ENCODE results near the gene GDF10.

DNA sequence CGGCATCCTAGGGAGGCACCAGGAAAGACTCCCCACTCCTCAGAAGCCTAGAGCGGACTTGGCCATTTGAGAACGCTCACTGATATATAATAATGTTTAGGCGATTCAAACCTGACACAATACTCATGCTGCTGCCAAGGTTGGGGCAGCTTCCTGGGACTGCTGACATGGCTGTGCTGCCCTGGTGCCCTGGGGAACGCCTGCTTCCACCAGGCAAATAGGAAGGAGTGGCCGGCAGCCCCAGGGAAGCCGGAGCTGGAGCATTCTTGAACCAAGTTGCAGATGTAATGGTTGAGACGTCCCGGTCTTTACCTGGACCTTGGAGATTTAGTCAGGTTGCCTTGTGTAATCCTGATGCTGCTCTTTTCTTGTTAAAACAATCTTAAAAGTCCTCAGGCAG lies 8.8 kb downstream of the GDF10 start:
- TF ChIP-seq, protein P1, sequence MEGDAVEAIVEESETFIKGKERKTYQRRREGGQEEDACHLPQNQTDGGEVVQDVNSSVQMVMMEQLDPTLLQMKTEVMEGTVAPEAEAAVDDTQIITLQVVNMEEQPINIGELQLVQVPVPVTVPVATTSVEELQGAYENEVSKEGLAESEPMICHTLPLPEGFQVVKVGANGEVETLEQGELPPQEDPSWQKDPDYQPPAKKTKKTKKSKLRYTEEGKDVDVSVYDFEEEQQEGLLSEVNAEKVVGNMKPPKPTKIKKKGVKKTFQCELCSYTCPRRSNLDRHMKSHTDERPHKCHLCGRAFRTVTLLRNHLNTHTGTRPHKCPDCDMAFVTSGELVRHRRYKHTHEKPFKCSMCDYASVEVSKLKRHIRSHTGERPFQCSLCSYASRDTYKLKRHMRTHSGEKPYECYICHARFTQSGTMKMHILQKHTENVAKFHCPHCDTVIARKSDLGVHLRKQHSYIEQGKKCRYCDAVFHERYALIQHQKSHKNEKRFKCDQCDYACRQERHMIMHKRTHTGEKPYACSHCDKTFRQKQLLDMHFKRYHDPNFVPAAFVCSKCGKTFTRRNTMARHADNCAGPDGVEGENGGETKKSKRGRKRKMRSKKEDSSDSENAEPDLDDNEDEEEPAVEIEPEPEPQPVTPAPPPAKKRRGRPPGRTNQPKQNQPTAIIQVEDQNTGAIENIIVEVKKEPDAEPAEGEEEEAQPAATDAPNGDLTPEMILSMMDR (IDR thresholded peaks at IDR 0.05; ENCODE audit: low read depth, low read length), result no peak
- no peak for TF ChIP-seq EZH2phosphoT487 (IDR thresholded peaks at IDR 0.05; ENCODE audit: low read depth)

Measured in OCI-LY3 (cell line).